Upper lobe of right lung (tissue), 1 donor: Measurements from ENCODE around the gene NEO1. TPM values are rescaled to one million over a fixed set of nuclear protein-coding genes. Genes with fewer than 3 reads are reported as not detected.

Experiments used
- ATAC-seq: fragments of 200-7000 bp; cut with Tn5 transposase; one replicate; pipeline ENCODE4 v1.9.1; 2020; ENCODE audit warnings: mild to moderate bottlenecking, moderate library complexity
- DNase-seq: peaks from one replicate; pipeline ENCODE4 v3.0.0-alpha.2; 2020
- H3K27ac ChIP-seq: fragments of 200-600 bp; one replicate; pipeline ENCODE4 v1.8.0; 2022
- H3K27me3 ChIP-seq: fragments of 200-600 bp; one replicate; pipeline ENCODE4 v1.8.0; 2022; ENCODE audit warnings: mild to moderate bottlenecking
- H3K36me3 ChIP-seq: fragments of 200-600 bp; one replicate; pipeline ENCODE4 v1.8.0; 2022
- H3K4me1 ChIP-seq: fragments of 200-600 bp; one replicate; pipeline ENCODE4 v1.8.0; 2022
- H3K4me3 ChIP-seq: fragments of 200-600 bp; one replicate; pipeline ENCODE4 v1.8.0; 2022; ENCODE audit warnings: mild to moderate bottlenecking
- H3K9me3 ChIP-seq: fragments of 200-600 bp; one replicate; pipeline ENCODE4 v1.8.0; 2022
- CTCF ChIP-seq: fragments of 200-600 bp; IDR thresholded peaks from one replicate; pipeline ENCODE4 v1.8.0; 2022; ENCODE audit warnings: antibody characterized with exemption
- intact Hi-C: fragments of 100-400 bp; cut with DNase I; formaldehyde crosslinking; loops from one replicate; pipeline ENCODE4 v1.11.0; 2022
- total RNA-seq: library from RNA; stranded (reverse); fragmentation: NEBNext Ultra II Directional; extraction: Animal tissue kit (Norgen Biotek cat#: 25700); gene quantifications from one replicate; pipeline ENCODE4 v1.2.1, GENCODE V29; 2021
- donor health status: DM: no; HTN: yes; CAD: no; lungs with severe emphysema.

Gene NEO1
- total RNA-seq, 1 donor from 2014 or later = 44.8 TPM

GRCh38 chr15:73017987-73018386 lies 34.3 kb upstream of the NEO1 start:
- intact Hi-C loops = no loop called here
- no peak overlapping the region for H3K27ac ChIP-seq
- ATAC-seq = no peak
- TF ChIP-seq CTCF = no peak
- H3K4me1 ChIP-seq = no peaks in the 10 kb centered on the region
- H3K27me3 ChIP-seq = no peaks in the 10 kb centered on the region
- no peak overlapping the region for H3K4me3 ChIP-seq
- no peaks in the 10 kb centered on the region for H3K36me3 ChIP-seq
- H3K9me3 ChIP-seq = no peaks in the 10 kb centered on the region
- no peak for DNase-seq

DNA sequence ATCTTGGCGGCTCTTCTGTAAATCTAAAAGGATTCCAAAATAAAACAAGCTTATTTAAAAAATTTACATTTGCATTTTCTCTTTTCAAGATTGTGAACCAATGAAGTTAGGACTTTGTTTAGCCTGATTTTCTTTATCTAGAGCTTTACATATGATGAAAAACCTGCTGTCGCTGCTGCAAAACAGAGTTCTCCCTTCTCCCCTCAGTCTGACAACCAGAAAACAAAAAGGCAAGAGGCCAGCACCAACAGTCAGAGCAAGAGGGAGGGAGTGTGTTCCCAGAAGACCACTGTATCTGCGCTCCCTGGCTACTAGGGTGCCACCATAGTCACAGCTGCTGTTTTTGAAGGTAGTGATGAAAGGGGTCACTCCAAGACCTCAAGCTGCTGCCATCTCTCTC lies 33.1 kb upstream of the NEO1 start:
- no peak for DNase-seq
- TF ChIP-seq CTCF = no peak
- no peaks in the 10 kb centered on the region for H3K9me3 ChIP-seq
- no peaks in the 10 kb centered on the region for H3K4me1 ChIP-seq
- H3K27me3 ChIP-seq = no peaks in the 10 kb centered on the region
- no peak overlapping the region for H3K4me3 ChIP-seq
- intact Hi-C loops = no loop called here
- no peak for ATAC-seq
- H3K36me3 ChIP-seq = no peaks in the 10 kb centered on the region
- no peak overlapping the region for H3K27ac ChIP-seq

- intact Hi-C loops = no loop called here
- no peak overlapping the region for H3K4me3 ChIP-seq
- H3K27me3 ChIP-seq = no peaks in the 10 kb centered on the region
- no peaks in the 10 kb centered on the region for H3K9me3 ChIP-seq
- ATAC-seq (no peak), DNase-seq (no peak)
- no peak for TF ChIP-seq CTCF
- no peak overlapping the region for H3K27ac ChIP-seq
- no peaks in the 10 kb centered on the region for H3K4me1 ChIP-seq
- H3K36me3 ChIP-seq = no peaks in the 10 kb centered on the region
These were observed 32.6 kb upstream of the NEO1 start for GRCh38 chr15:73019601-73020146.

GRCh38 chr15:73021139-73021621 lies 31.1 kb upstream of the NEO1 start:
- Histone ChIP-seq H3K27ac (no peak overlapping the region), H3K4me1 (no peaks in the 10 kb centered on the region), H3K36me3 (no peaks in the 10 kb centered on the region), H3K4me3 (no peak overlapping the region), H3K27me3 (no peaks in the 10 kb centered on the region), H3K9me3 (no peaks in the 10 kb centered on the region)
- intact Hi-C loops = no loop called here
- DNase-seq = no peak
- ATAC-seq = no peak
- no peak for TF ChIP-seq CTCF

GRCh38 chr15:73022161-73022560 lies 30.1 kb upstream of the NEO1 start:
- DNase-seq = no peak
- Histone ChIP-seq H3K4me3 (no peak overlapping the region), H3K27me3 (no peaks in the 10 kb centered on the region), H3K9me3 (no peaks in the 10 kb centered on the region), H3K27ac (no peak overlapping the region), H3K4me1 (no peaks in the 10 kb centered on the region), H3K36me3 (no peaks in the 10 kb centered on the region)
- TF ChIP-seq CTCF = no peak
- no peak for ATAC-seq
- intact Hi-C loops = no loop called here

DNA sequence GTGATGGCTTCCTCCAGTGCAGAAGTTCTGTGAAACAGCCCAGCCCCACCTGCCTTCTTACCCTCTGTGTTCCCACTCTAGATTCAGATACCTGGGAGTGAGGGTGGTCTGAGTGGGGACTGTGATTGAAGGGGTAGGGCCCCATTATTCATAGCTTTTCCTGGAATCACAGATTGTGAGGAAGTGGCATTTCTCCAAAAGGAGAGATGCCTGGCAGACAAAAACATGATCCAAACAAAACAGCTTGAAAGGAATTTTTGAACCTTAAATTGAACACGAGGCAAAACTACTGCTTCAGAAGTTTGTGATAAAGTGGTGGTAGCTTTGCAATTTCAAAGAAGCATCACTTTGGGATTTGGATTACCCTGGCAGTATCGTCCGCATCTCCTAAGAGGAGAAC lies 29.2 kb upstream of the NEO1 start:
- TF ChIP-seq CTCF = no peak
- H3K9me3 ChIP-seq = no peaks in the 10 kb centered on the region
- H3K36me3 ChIP-seq = no peaks in the 10 kb centered on the region
- no peak overlapping the region for H3K27ac ChIP-seq
- no peaks in the 10 kb centered on the region for H3K4me1 ChIP-seq
- H3K27me3 ChIP-seq = no peaks in the 10 kb centered on the region
- ATAC-seq (no peak), DNase-seq (no peak)
- intact Hi-C loops = no loop called here
- H3K4me3 ChIP-seq = no peak overlapping the region
